GM21526 (cell line): ENCODE data around the gene RPP40.

Experiments used
- ATAC-seq: cut with Tn5 transposase; IDR thresholded peaks from one replicate; pipeline ENCODE4 v1.9.1; 2021; ENCODE audit warnings: moderate library complexity; ENCODE audit not compliant: unreplicated experiment, low FRiP score

Gene RPP40

DNA sequence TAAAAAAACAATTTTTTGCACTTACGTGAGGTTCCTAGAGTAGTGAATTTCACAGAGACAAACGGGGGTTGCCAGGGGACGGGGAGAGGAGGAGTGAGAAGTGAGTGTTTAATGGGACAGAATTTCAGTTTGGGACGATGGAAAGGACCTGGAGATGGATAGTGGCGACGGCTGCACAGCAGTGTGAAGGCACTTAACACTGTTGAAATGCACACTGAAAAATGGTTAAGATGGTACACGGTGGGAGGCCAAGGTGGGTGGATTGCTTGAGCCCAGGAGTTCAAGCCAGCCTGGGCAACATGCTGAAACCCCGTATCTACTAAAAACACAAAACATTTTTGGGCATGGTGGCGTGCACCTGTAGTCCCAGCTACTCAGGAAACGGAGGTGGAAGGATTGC, 31.4 kb downstream of the RPP40 start:
- ATAC-seq = no peak

DNA sequence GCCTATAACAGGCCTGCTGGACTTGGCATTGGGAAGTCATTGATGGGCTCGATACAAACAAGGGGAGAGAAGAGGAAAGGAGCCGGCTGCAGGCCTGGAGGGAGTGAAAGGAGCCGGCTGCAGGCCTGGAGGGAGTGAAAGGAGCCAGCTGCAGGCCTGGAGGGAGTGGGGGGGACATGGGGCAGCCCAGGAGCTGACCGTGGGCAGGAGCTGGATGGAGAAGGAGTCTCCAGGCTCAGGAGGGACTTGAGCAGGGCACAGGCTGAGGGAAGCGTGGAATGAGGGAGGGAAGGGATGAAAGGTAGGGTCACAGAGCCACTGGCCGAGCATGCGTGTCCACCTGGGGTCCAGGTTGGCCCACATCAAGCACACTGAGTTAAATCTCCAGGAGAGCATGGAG, 32.0 kb downstream of the RPP40 start:
- ATAC-seq = no peak

DNA sequence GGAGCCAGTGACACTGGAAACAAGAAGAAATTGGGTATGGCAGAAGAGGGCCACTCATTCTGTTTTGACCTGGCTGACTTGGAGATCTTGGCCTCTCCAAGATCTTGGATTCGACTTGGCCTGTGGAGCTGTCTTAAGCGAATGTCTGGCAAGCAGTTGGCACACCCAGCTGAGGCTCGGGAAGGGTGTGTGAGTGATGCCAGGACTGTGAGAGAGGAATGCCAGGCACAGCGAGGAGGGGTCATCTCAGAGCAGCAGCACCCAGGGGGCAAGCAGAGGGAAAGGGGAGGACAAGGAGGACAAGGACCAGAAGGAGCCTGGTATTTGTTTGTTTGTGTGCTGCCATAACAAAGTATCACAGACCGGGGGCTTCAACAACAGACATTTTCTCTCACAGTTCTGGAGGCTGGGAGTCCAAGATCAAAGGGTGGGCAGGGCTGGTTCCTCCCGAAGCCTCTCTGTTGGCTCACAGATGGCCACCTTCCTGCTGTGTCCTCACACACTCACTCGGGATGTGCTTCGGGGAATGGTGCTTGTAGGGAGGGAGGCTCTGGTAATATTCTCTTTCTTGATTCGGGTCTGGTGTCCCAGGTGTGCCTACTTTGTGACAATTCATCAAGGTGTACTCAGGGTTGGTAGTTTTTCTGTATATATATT, 33.0 kb downstream of the RPP40 start:
- no peak for ATAC-seq

DNA sequence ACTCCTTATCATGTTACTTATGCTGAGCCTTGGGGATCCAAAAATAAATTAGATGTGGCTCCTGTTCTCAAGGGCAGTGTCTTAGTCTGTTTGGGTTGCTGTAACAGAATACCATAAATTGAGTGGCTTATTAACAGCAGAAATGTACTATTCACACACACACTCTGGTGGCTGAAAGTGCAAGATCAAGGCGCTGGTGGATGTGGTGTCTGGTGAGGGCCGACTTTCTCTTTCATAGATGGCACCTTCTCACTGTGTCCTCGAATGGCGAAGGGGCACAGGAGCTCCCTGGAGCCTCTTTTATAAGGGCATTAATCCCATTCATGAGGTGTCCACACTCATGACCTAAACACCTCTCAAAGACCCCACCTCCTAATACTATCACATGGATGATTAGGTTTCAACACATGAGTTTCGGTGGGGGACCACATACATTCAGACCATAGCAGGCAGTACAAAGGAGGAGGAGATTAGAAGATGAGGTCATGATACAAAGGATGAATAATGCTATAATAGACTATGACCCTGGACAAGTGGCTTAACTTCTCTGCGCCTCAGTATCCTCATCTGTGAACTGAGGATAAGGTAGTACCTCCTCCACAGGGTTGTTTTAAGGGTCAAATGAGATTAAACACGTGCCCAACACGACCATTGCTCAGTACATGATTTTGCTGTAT, 34.1 kb downstream of the RPP40 start:
- no peak for ATAC-seq

DNA sequence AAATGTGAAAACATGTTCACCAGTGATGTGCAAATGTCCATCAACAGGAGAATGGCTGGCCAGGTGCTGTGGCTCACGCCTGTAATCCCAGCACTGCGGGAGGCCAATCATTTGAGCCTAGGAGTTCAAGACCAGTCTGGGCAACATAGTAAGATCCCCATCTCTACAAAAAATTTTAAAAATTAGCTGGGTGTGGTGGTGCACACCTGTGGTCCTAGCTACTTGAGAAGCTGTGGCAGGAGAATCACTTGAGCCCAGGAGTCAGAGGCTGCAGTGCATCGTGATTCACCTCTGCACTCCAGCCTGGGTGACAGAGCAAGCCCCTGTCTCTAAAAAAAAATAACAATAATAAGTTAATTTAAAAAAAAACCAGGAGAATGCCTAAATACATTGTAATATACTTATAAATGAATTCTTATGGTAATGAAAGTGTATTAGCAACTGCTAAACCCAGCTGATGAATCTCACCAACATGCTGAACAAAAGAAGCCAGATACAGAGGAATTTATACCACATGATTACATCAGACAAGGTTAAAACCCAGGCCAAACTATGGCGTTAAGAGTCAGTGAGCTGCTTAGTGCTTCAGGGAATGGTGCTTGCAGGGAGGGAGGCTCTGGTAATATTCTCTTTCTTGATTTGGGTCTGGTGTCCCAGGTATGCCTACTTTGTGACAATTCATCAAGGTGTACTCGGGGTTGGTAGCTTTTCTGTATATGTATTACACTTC, 36.4 kb downstream of the RPP40 start:
- ATAC-seq = no peak

DNA sequence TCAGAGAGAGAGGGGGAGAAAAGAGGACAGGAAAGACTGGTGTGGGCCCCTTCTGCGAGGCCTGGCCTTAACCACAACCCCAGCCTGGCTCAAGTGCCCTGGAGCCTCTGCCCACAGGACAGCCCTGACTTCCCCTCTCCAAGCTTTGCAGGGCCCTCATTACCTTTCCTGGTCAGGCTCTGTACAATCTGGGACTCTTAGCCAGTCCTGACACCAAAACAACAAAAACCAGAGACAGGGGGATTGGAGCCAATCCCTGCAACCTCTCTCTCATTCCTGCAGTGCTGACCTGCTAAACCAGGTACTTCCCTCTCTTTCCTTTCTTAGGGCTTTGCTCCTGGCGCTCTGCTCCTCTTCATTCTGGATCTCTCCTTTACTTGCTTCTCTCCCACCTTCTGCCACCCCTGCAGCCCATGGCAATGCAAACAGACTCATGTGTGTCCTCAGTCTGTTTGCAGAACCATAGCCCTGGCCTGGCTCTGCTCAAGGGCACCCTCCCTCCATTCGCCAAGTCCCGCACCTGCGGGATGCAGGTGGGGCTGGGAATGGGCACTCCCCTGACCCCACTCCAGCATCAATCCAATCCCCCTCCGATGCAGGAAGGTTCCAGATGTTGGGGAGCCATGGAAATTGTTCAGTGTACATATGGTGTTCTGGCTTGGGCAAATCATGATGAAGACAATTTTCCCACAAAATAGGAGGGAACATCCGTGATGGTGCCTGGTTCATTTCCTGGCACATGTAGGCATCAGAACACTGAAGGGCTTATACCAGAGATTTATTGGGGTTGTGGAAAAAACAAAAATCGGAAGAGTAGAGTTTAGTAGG, 38.1 kb downstream of the RPP40 start:
- ATAC-seq = no peak

DNA sequence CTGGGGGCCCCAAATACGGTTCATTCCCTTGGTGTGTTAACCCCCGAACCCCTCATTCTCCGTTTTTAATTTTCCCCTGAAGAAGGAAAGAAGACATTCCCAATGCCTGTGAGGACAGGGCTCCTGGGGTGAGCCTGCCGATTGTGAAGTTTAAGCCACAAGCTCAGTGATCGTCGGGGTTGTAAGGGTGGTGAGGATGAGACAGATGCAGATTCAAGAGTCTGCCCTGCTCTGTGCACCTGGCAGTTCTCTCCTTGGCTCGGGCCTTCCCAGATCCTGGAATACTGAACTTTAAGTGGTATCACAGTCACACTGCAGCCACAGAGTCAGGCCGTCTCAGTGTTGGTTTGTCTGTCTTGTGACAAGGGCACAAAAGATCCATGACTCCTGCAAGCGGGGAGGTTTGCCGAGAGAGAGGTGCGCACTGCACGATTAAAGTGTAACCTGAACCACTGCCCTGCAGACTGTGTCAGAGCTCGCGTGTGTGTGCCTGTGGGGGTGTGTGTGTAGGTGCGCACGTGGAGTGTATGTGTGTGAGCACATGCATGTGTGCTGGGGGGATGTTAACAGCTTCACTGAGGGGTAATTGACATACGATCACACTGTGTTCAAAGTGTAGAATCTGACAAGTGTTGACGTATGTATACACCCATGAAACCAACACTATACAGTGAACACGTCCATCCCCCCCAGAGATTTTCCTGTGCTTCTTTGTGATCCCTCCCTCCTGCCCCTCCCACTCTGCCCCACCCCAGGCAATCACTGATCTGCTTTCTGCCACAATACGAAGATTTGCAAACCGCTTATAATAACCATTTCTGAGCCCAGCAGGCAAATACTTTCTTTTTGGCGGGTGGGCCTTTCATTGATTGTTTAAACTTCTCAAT, 38.9 kb downstream of the RPP40 start:
- no peak for ATAC-seq

DNA sequence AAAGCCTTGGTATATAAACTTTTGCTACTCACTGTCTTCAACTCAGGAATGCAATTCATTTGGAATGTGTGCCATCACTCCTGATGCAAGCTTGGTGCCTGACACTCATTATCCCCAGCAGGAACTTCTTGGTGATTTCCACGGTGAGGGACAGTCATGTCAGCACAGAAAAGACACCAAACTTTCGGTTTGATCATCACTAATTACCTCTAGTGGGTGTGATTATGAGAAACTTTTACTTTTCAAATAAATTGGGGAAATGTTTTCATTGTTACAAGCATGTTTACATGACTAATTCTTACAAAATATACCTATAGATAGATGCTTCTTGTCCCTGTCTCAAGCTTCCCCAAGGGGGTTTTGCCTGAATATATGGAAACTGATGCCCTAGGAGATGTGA, 40.9 kb downstream of the RPP40 start:
- ATAC-seq = no peak

DNA sequence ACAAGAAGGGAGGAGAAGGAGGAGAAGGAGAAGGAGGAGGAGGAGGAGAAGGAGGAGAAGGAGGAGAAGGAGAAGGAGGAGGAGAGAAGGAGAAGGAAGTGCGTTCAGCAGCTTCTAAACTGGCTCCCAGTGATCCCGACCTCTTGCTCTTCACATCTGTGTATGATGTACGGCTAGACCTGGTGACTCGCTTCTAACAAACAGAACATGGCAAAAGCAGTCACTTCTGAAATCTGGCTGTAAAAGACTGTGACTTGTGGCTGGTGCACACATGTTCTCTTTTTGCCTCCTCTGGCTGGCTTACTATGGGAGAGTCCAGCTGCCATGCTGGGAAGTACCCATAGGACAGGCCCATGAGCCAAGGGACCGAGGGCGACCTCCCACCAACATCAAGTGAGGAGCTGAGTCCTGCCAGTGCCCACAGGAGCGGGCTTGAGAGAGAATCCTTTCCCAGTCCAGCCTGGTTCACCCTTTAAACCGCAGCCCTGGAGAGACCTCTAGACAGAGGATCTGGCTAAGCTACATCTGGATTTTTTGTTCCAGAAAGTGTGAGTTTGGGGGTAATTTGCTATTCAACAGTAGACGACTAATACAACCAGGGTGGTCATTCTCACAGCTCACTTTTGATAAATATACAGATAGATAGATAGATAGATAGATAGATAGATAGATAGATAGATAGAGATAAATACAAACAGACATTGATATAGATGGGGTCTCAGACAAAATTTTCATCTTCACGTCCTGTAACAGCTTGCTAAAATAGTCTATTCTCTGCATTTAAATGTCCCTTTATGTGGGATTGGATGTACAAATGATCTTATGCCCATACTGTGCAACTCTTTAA, 42.3 kb downstream of the RPP40 start:
- ATAC-seq = no peak

DNA sequence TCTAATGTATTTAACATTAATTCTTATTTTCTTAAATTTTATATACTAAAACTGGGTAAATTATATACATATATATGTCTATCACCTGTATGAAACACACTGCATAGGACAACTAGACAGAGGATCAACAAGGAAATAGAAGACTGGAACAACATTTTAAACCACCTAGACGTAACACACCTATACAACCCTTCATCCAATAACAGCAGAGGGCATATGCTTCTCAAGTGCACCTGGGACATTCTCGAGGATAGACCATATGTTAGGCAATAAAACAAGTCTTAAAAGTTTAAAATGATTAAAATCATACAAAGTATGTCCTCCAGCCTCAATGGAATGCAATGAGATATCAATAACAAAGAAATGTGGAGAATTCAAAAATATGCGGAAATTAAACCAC, 45.2 kb downstream of the RPP40 start:
- no peak for ATAC-seq

DNA sequence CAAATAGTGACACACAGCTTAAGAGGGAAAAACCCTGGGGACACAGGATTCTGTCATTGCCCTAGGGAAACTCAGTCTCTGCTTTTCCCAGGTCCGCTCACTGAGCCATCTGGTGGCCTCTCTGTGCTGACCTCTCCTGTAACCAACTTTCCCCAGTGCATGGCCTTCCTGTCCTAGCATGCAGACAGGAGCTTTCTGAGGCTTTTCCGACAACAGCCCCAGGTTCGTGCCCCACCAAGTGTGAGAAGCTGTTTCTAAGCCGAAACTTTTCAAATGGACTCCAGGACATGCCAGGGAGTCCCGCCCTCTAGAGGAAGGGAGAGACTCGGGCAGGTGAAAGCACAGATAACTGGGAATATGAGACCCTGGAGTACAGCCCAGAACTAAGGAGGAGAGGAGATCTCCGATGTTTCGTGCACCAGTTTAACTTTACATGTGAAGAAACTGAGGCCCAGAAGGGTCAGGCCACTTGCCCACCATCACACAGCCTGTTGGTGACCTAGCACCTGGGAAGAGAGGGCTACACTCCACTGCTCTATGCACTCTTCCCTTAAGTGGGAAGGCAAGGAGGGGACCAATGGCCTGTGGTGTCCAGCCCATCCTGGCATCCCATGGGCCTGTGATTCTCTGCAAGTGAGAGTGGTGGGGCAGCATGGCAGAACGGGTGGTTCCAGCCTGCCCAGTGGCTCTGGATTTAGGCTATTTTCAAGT, 46.2 kb downstream of the RPP40 start:
- ATAC-seq = no peak

DNA sequence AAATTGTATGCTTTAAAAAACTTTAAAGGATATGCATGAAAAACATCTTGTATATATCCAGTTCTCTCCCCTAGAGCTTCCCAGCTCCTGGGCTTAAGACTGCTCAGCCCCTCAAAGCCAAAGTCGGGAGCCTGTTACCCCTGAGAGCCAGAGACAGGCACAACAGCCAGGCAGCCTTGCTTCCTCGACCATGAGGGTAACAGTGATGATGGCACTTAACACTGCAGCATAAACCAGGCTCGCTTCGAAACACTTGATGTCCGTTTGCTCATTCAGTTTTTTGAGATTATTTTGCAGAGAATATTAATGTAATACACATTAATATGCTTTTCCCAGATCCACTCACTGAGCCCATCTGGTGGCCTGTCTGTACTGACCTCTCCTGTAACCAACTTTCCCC, 47.2 kb downstream of the RPP40 start:
- ATAC-seq = no peak

DNA sequence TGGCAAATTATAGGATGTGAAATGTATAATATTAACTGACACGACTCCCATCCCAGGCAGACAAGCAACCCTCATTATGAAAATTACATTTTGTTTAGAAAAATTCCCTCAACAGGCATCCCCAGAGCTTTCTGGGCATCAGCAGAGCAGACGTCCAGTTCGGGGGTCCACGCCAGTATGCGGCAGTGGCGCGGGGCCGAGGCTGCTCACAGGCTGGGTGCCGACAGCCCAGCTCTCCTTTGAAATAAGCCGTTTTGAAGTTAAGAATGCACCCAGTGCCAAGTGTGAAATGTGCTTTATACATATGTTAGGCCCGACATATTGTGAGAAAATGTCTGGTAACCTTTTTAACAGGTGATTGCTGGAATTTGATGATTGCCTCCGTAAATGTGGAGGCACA, 50.4 kb downstream of the RPP40 start:
- no peak for ATAC-seq

DNA sequence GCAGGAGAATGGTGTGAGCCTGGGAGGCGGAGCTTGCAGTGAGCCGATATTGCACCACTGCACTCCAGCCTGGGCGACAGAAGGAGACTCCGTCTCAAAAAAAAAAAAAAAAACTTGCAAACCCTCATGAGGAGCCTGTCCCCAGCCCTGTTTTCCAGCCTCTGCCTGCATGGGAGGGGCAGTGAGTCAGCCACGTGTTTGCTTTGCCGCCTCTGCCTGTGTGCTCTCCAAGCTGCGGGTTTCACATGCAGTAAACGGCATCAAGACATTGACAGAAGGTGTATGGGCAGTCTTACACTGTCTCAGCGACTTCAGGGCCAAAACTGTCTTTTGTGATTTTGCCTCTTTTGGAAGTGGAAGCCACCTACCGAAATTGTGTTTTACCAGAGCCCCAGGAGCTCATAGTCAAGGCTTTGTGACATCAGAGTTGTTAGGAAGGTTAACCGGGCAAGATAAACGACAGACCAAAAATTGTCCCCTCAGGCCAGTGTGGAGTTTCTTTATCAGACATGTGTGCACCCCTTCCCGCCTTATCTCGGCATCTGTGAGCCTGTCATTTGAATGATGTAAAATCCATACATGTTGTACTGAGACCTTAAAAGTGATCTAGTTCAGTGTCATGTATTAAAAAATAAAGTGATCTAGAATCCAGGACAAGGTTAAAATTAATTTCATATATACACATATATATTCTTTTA, 52.9 kb downstream of the RPP40 start:
- ATAC-seq = no peak

DNA sequence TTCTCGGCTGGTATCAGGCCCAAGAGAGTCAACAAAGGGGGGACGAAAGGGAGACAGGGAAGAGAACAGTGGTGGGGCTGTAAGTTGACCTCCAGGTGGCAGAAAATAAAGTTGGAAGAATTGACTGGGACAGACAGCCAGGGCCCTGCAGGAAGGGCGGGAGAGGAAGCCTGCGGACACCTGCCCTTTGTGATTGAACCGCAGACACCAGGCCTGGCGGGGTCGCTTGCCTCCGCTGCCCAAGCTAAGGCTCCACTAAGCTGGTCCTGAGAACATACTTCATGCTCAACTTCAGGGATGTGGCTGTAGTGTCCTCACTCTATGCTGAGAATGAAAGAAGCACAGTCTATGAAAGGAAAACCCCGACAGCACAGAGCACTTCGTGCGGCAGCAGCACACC, 53.8 kb downstream of the RPP40 start:
- no peak for ATAC-seq

DNA sequence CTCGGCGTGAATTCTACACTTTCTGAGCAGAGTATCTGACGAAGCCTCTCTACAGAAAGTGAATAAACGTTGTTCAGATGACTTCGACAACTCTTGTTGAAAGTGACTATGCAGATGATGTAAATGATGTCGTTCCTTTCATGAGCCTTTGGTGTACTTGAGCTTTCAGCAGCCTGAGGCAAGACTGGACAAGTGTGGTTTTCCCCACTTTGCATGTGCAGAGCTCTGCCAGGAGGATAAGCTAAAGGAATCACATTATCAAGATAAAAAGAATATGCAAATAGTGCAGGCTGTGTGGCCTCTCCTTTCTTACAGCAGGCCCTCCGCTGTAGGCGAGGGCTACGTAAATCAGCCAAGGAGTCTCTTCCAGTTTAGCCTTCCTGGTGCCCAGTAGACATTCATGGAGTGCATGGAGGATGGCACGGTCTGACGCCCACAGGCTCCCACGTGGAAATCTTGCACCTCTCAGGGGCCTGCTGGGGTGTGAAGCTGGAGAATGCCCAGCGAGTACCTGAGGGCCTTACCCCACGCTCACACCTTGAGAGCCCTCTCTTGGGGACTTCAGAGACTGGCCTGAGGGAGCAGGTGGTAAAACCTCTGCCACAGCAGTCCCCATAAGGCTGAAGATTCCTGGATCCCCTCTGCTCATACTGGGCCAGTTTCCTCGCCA, 54.9 kb downstream of the RPP40 start:
- ATAC-seq = no peak

DNA sequence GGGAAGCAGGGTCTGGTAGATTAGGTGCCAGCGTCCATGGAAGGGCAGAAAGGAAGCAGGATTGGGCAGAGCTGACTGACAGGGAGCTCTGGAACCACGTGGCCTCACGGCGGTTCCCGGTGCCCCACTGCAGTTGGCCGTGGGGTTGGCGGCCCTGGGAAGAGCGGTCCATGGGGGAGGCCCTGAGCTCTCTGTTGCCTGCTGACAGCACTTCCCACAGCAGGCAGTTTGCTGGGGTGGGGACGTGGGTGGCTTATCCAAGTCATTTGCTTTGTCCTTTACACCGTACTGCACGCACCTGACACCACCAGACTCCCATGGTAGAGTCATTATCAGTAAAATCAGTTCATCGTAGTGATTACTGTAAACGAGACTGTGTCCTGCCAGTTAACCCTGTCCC, 56.1 kb downstream of the RPP40 start:
- ATAC-seq = no peak
